ES-I3 (cell line): ENCODE data around the gene KRTAP5-5.
"Not testable (repeated sequence)": the region's sequence is repeated elsewhere in the genome, so short reads cannot be mapped to it uniquely, and the experiment has no call there.

ENCODE experiments used
- H3K36me3 ChIP-seq: 2 replicates; pipeline ENCODE4 v1.6.1; 2013; ENCODE audit warnings: mild to moderate bottlenecking, low read length, control low read depth, moderate library complexity; ENCODE audit not compliant: insufficient read depth
- H3K4me1 ChIP-seq: 2 replicates; pipeline ENCODE4 v1.6.1; 2013; ENCODE audit warnings: mild to moderate bottlenecking, control low read depth, low read length; ENCODE audit not compliant: insufficient read depth
- H3K9ac ChIP-seq: 2 replicates; pipeline ENCODE4 v1.6.1; 2013; ENCODE audit warnings: low read depth, mild to moderate bottlenecking, low read length, moderate library complexity
- H3K9me3 ChIP-seq: 2 replicates; pipeline ENCODE4 v1.6.1; 2013; ENCODE audit warnings: mild to moderate bottlenecking, low read length, moderate library complexity; ENCODE audit not compliant: control insufficient read depth, insufficient read depth

The KRTAP5-5 gene

GRCh38 chr11:1652771-1653540, 23.4 kb downstream of the KRTAP5-5 start:
- Histone ChIP-seq H3K4me1 (no peaks in the 10 kb centered on the region), H3K9me3 (no peaks in the 10 kb centered on the region), H3K36me3 (no peaks in the 10 kb centered on the region), H3K9ac (no peak overlapping the region)

- Histone ChIP-seq H3K9me3 (no peaks in the 10 kb centered on the region), H3K4me1 (no peaks in the 10 kb centered on the region), H3K9ac (no peak overlapping the region), H3K36me3 (no peaks in the 10 kb centered on the region)
Observed at GRCh38 chr11:1653541-1654387, 24.2 kb downstream of the KRTAP5-5 start.

GRCh38 chr11:1654388-1655167, 25.0 kb downstream of the KRTAP5-5 start:
- Histone ChIP-seq H3K9ac (no peak overlapping the region), H3K36me3 (no peaks in the 10 kb centered on the region), H3K4me1 (no peaks in the 10 kb centered on the region), H3K9me3 (no peaks in the 10 kb centered on the region)

GRCh38 chr11:1655168-1656060, 25.8 kb downstream of the KRTAP5-5 start:
- Histone ChIP-seq H3K36me3 (no peaks in the 10 kb centered on the region), H3K4me1 (no peaks in the 10 kb centered on the region), H3K9ac (no peak overlapping the region), H3K9me3 (no peaks in the 10 kb centered on the region)

GRCh38 chr11:1656061-1656441, 26.5 kb downstream of the KRTAP5-5 start:
- Histone ChIP-seq H3K4me1 (no peaks in the 10 kb centered on the region), H3K9ac (no peak overlapping the region), H3K36me3 (no peaks in the 10 kb centered on the region), H3K9me3 (no peaks in the 10 kb centered on the region)

- no peak overlapping the region for H3K9ac ChIP-seq
- H3K4me1 ChIP-seq, result no peaks in the 10 kb centered on the region
- no peaks in the 10 kb centered on the region for H3K9me3 ChIP-seq
- no peaks in the 10 kb centered on the region for H3K36me3 ChIP-seq
Observed at GRCh38 chr11:1656670-1657069, 27.1 kb downstream of the KRTAP5-5 start.

- no peak overlapping the region for H3K9ac ChIP-seq
- no peaks in the 10 kb centered on the region for H3K9me3 ChIP-seq
- no peaks in the 10 kb centered on the region for H3K36me3 ChIP-seq
- no peaks in the 10 kb centered on the region for H3K4me1 ChIP-seq
Observed at GRCh38 chr11:1659506-1659905, 29.9 kb downstream of the KRTAP5-5 start.

GRCh38 chr11:1660111-1660867, 30.7 kb downstream of the KRTAP5-5 start:
- no peaks in the 10 kb centered on the region for H3K36me3 ChIP-seq
- no peaks in the 10 kb centered on the region for H3K9me3 ChIP-seq
- no peak overlapping the region for H3K9ac ChIP-seq
- no peaks in the 10 kb centered on the region for H3K4me1 ChIP-seq

- not testable (repeated sequence) for H3K36me3 ChIP-seq, H3K4me1 ChIP-seq, H3K9ac ChIP-seq, H3K9me3 ChIP-seq
Observed at GRCh38 chr11:1661454-1662269, 32.1 kb downstream of the KRTAP5-5 start.

GRCh38 chr11:1662699-1663283, 33.2 kb downstream of the KRTAP5-5 start:
- not testable (repeated sequence) for H3K4me1 ChIP-seq, H3K9ac ChIP-seq, H3K36me3 ChIP-seq

GRCh38 chr11:1665313-1665712, 35.7 kb downstream of the KRTAP5-5 start:
- no peaks in the 10 kb centered on the region for H3K4me1 ChIP-seq
- no peaks in the 10 kb centered on the region for H3K9me3 ChIP-seq
- H3K36me3 ChIP-seq, result no peaks in the 10 kb centered on the region
- no peak overlapping the region for H3K9ac ChIP-seq

More at GRCh38 chr11:1662699-1663283, 33.2 kb downstream of the KRTAP5-5 start:
- not testable (repeated sequence) for H3K9me3 ChIP-seq

- Histone ChIP-seq H3K9ac (no peak overlapping the region), H3K9me3 (no peaks in the 10 kb centered on the region), H3K4me1 (no peaks in the 10 kb centered on the region), H3K36me3 (no peaks in the 10 kb centered on the region)
Observed at GRCh38 chr11:1667121-1667850, 37.7 kb downstream of the KRTAP5-5 start.
